NK-92 (cell line): ENCODE measurements around the gene PCED1A.

Experiments used
- DNase-seq: peaks from one replicate; lab custom pipeline; 2025; ENCODE audit not compliant: unreplicated experiment; lab: John Stamatoyannopoulos, UW

Gene PCED1A

GRCh38 chr20:2805689-2806350, 34.6 kb downstream of the PCED1A start:
- DNase-seq, result no peak

GRCh38 chr20:2804852-2805688, 35.4 kb downstream of the PCED1A start:
- DNase-seq, result no peak

GRCh38 chr20:2804041-2804828, 36.2 kb downstream of the PCED1A start:
- no peak for DNase-seq

GRCh38 chr20:2801286-2801728, 39.1 kb downstream of the PCED1A start:
- no peak for DNase-seq

GRCh38 chr20:2800521-2801285, 39.8 kb downstream of the PCED1A start, which contains the start of gene CPXM1:
TSS of gene CPXM1 (minus strand) at chr20:2800627. CDS start at chr20:2800572, 55 bp downstream.
- no peak for DNase-seq

- no peak for DNase-seq
These were observed 40.6 kb downstream of the PCED1A start for GRCh38 chr20:2799688-2800520.

GRCh38 chr20:2799271-2799670, 41.2 kb downstream of the PCED1A start:
- no peak for DNase-seq

- DNase-seq, result no peak
These were observed 41.6 kb downstream of the PCED1A start for GRCh38 chr20:2798814-2799213.

GRCh38 chr20:2798095-2798805, 42.2 kb downstream of the PCED1A start:
- no peak for DNase-seq

- no peak for DNase-seq
These were observed 43.1 kb downstream of the PCED1A start for GRCh38 chr20:2797136-2797983.

GRCh38 chr20:2796011-2796660, 44.3 kb downstream of the PCED1A start:
- no peak for DNase-seq

- DNase-seq, result no peak
These were observed 45.0 kb downstream of the PCED1A start for GRCh38 chr20:2795451-2795850.

- DNase-seq, result no peak
These were observed 45.5 kb downstream of the PCED1A start for GRCh38 chr20:2794866-2795447.

- DNase-seq, result no peak
These were observed 46.2 kb downstream of the PCED1A start for GRCh38 chr20:2794202-2794748.

GRCh38 chr20:2793471-2793870, 47.0 kb downstream of the PCED1A start:
- DNase-seq, result no peak
